MCF 10A (cell line): ENCODE measurements around the gene SLC38A8. TPM values are rescaled to one million over a fixed set of nuclear protein-coding genes. Genes with fewer than 3 reads are reported as not detected.

ENCODE experiments used
- BruUV-seq: library from RNA; stranded (reverse); fragments of 400-500 nt; replicated peaks from 2 replicates; lab custom pipeline; 2021; lab: Mats Ljungman, UMichigan
- CTCF ChIA-PET: fragments of 300-600 bp; sonication (Branson Sonifier 250); formaldehyde crosslinking; extraction: SDS; loops from one replicate; lab custom pipeline; 2021; ENCODE audit warnings: antibody characterized with exemption, inconsistent platforms; lab: Yijun Ruan, JAX
- POLR2A ChIA-PET: fragments of 300-600, 350-650 bp; sonication (Branson Sonifier 250); formaldehyde crosslinking; extraction: SDS; loops from one replicate; lab custom pipeline; 2020; ENCODE audit warnings: antibody characterized with exemption, inconsistent platforms; lab: Yijun Ruan, JAX
- DNase-seq: peaks from one replicate; pipeline ENCODE4 v3.0.0-alpha.2; 2018; ENCODE audit not compliant: unreplicated experiment
- H3K27ac Mint-ChIP-seq: one replicate; pipeline ENCODE4 v1.8.0; 2022; ENCODE audit warnings: mild to moderate bottlenecking, low read depth, mixed read lengths; ENCODE audit not compliant: unreplicated experiment
- H3K27me3 Mint-ChIP-seq: one replicate; pipeline ENCODE4 v1.8.0; 2022; ENCODE audit warnings: mixed read lengths; ENCODE audit not compliant: insufficient read depth, unreplicated experiment
- H3K36me3 Mint-ChIP-seq: one replicate; pipeline ENCODE4 v1.8.0; 2022; ENCODE audit warnings: mild to moderate bottlenecking, moderate library complexity, mixed read lengths; ENCODE audit not compliant: insufficient read depth, unreplicated experiment
- H3K4me1 Mint-ChIP-seq: one replicate; pipeline ENCODE4 v1.8.0; 2022; ENCODE audit warnings: mixed read lengths; ENCODE audit not compliant: insufficient read depth, unreplicated experiment
- H3K4me3 Mint-ChIP-seq: one replicate; pipeline ENCODE4 v1.8.0; 2022; ENCODE audit warnings: mild to moderate bottlenecking, moderate library complexity, mixed read lengths; ENCODE audit not compliant: unreplicated experiment
- H3K9me3 Mint-ChIP-seq: one replicate; pipeline ENCODE4 v1.8.0; 2022; ENCODE audit warnings: mixed read lengths; ENCODE audit not compliant: unreplicated experiment
- CTCF ChIP-seq: fragments of 200-600 bp; IDR thresholded peaks from one replicate; pipeline ENCODE4 v1.8.0; 2022; ENCODE audit warnings: antibody characterized with exemption, mild to moderate bottlenecking; ENCODE audit not compliant: unreplicated experiment
- intact Hi-C: fragments of 100-400 bp; cut with micrococcal nuclease; formaldehyde crosslinking; loops from 2 replicates; pipeline ENCODE4 v1.14.1; 2022
- total RNA-seq: library from RNA; stranded (reverse); gene quantifications from 2 replicates; pipeline ENCODE4 v1.2.3, GENCODE V29; 2022

SLC38A8 gene
- total RNA-seq, 1 experiment from 2014 or later = not detected

- H3K4me1 Mint-ChIP-seq = peaks cover 6% of the 10 kb centered on the region
- CTCF ChIA-PET = interaction anchor here (0.5 to 14.7 kb wide), 6 partner anchors 9 to 102 kb away, joined by 3 to 220 read pairs (median 6); partner anchors contain the start of gene OSGIN1
- DNase-seq = no peak
- POLR2A ChIA-PET = interaction anchor here (0.6 to 1.0 kb wide), 2 partner anchors 344 to 1324 kb away, joined by 3 read pairs; no protein-coding TSS in a partner anchor
- H3K27ac Mint-ChIP-seq = no peak overlapping the region
- H3K27me3 Mint-ChIP-seq = peaks cover 10% of the 10 kb centered on the region
- no peak overlapping the region for H3K4me3 Mint-ChIP-seq
- H3K9me3 Mint-ChIP-seq = no peaks in the 10 kb centered on the region
- peaks cover 7% of the 10 kb centered on the region for H3K36me3 Mint-ChIP-seq
- intact Hi-C loops = no loop called here
- TF ChIP-seq CTCF = no peak
- BruUV-seq = no TSS peak
Observed at GRCh38 chr16:83964684-83965443, 77.7 kb downstream of the SLC38A8 start.

- POLR2A ChIA-PET = no interaction called here
Observed at GRCh38 chr16:83963277-83964119, 79.1 kb downstream of the SLC38A8 start.

GRCh38 chr16:83961591-83961990, 81.0 kb downstream of the SLC38A8 start:
- POLR2A ChIA-PET = no interaction called here
- Mint-ChIP-seq H3K4me3 (no peak overlapping the region), H3K27me3 (no peaks in the 10 kb centered on the region), H3K4me1 (no peaks in the 10 kb centered on the region), H3K9me3 (no peaks in the 10 kb centered on the region), H3K36me3 (no peaks in the 10 kb centered on the region), H3K27ac (peak overlapping the region; percentile 16)
- CTCF ChIA-PET = interaction anchor here (0.6 to 14.7 kb wide), 7 partner anchors 8 to 123 kb away, joined by 3 to 220 read pairs (median 3); partner anchors contain the start of gene OSGIN1
- no TSS peak for BruUV-seq
- DNase-seq = no peak
- intact Hi-C loops = no loop called here
- no peak for TF ChIP-seq CTCF

More at GRCh38 chr16:83963277-83964119, 79.1 kb downstream of the SLC38A8 start:
- H3K27me3 Mint-ChIP-seq = peaks cover 10% of the 10 kb centered on the region
- DNase-seq = no peak
- H3K4me3 Mint-ChIP-seq = no peak overlapping the region
- no TSS peak for BruUV-seq
- peaks cover 6% of the 10 kb centered on the region for H3K4me1 Mint-ChIP-seq
- no peak overlapping the region for H3K27ac Mint-ChIP-seq
- H3K36me3 Mint-ChIP-seq = peaks cover 7% of the 10 kb centered on the region
- CTCF ChIA-PET = interaction anchor here (0.5 to 14.7 kb wide), 2 partner anchors 103 to 175 kb away, joined by 3 to 220 read pairs; no protein-coding TSS in a partner anchor
- H3K9me3 Mint-ChIP-seq = no peaks in the 10 kb centered on the region
- TF ChIP-seq CTCF = no peak
- intact Hi-C loops = no loop called here
